GM18907 (cell line): ENCODE measurements around the gene ZNF205.
A peak's percentile ranks its signal among the peaks of the same experiment; 100 is the strongest.

Source experiments
- ATAC-seq: cut with Tn5 transposase; IDR thresholded peaks from one replicate; pipeline ENCODE4 v1.9.1; 2021; ENCODE audit warnings: mild to moderate bottlenecking, moderate library complexity; ENCODE audit not compliant: unreplicated experiment

ZNF205 gene

GRCh38 chr16:3084969-3085670 is 27.3 kb upstream of the ZNF205 start:
- no peak for ATAC-seq

GRCh38 chr16:3085868-3086595 is 26.4 kb upstream of the ZNF205 start:
- ATAC-seq = no peak

GRCh38 chr16:3086596-3087242 is 25.7 kb upstream of the ZNF205 start:
- ATAC-seq = no peak

GRCh38 chr16:3087243-3088235 is 24.8 kb upstream of the ZNF205 start:
- no peak for ATAC-seq

GRCh38 chr16:3088450-3088849 is 23.9 kb upstream of the ZNF205 start:
- no peak for ATAC-seq

GRCh38 chr16:3088925-3089716 is 23.3 kb upstream of the ZNF205 start:
- ATAC-seq = no peak

- no peak for ATAC-seq
These were observed 22.4 kb upstream of the ZNF205 start for GRCh38 chr16:3089717-3090592.

- ATAC-seq = no peak
These were observed 20.8 kb upstream of the ZNF205 start for GRCh38 chr16:3091551-3091950.

- ATAC-seq = no peak
These were observed 19.9 kb upstream of the ZNF205 start for GRCh38 chr16:3092501-3092941.

GRCh38 chr16:3094289-3095027 is 17.9 kb upstream of the ZNF205 start:
- no peak for ATAC-seq

GRCh38 chr16:3095869-3096268 is 16.5 kb upstream of the ZNF205 start:
- ATAC-seq = peak; percentile 68

- no peak for ATAC-seq
These were observed 16.0 kb upstream of the ZNF205 start for GRCh38 chr16:3096362-3096761.

- no peak for ATAC-seq
These were observed 15.1 kb upstream of the ZNF205 start for GRCh38 chr16:3097266-3097665.

GRCh38 chr16:3098459-3099394 is 13.7 kb upstream of the ZNF205 start, which contains the start of gene ZSCAN10:
TSS of gene ZSCAN10 (minus strand) at chr16:3099294. CDS start at chr16:3092937, 6,357 bp downstream.
- ATAC-seq = no peak

- no peak for ATAC-seq
These were observed 13.0 kb upstream of the ZNF205 start for GRCh38 chr16:3099395-3099731.

- peak; percentile 38 for ATAC-seq
These were observed 12.5 kb upstream of the ZNF205 start for GRCh38 chr16:3099732-3100499.
